HG03469 (cell line): Measurements from ENCODE around the gene OR8D1.
"Not testable (repeated sequence)": the region's sequence is repeated elsewhere in the genome, so short reads cannot be mapped to it uniquely, and the experiment has no call there.

Experiments
- ATAC-seq: cut with Tn5 transposase; IDR thresholded peaks from one replicate; pipeline ENCODE4 v1.9.1; 2021; ENCODE audit warnings: mild to moderate bottlenecking, moderate library complexity, moderate number of reproducible peaks; ENCODE audit not compliant: unreplicated experiment

OR8D1 gene

GRCh38 chr11:124294687-124295086, 19.1 kb downstream of the OR8D1 start:
- no peak for ATAC-seq

DNA sequence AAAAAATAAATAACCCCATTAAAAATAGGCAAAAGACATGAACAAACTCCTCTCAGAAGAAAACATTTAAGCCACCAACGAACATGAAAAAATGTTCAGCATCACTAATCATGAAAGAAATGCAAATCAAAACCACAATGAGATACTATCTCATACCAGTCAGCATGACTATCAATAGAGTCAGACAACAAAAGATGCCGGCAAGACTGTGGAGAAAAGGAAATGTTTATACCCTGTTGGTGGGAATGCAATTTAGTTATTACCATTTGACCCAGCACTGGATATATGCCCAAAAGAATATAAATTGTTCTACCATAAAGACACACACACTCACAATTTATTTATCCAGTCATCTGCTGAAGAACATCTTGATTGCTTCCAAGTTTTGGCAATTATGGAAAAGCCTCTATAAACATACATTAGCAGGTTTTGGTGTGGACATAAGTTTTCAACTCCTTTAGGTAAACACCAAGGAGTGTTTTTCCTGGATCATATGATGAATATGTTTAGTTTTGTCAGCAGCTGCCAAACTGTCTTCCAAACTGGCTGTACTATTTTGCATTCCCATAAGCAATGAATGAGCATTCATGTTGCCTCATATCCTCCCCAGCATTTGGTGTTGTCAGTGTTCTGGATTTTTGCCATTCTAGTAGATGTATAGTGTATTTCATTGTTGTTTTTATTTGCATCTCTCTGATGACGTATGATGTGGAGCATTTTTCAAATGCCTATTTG, 28.0 kb downstream of the OR8D1 start:
- no peak for ATAC-seq

DNA sequence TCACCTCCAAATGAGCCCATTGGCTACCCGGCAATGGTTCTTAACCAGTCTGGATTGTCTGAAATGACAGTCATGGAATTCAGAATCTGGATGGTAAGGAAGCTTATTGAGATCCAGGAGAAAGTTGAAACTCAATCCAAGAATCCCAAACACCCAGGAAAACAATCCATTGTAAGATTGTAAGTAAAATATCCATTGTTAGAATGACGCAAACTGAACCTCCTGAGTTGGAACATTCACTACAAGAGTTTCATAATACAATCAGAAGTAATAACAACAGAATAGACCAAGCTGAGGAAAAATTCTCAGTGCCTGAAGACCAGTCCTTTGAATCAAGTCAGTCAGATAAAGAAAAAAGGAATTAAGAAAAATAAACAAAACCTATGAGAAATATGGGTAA, 35.5 kb downstream of the OR8D1 start:
- no peak for ATAC-seq

DNA sequence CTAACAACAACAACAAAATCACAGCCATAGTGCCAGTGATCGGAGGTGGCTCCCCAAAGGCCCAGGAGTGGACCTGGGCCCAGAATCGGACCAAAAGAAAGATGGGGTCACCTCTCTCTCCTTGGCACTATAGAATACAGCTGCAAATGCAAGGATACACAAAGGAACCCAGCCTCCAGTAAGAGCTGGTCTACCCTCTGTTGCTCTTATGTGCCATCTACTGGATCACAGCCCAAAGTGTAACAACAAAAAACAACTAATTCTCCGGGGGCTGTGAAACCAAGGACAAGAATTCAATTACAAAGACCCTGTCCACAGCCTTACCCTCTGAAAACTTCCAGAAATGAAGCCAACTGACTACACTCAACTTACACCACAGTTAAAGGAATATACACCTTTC, 35.9 kb downstream of the OR8D1 start:
- ATAC-seq, result no peak

DNA sequence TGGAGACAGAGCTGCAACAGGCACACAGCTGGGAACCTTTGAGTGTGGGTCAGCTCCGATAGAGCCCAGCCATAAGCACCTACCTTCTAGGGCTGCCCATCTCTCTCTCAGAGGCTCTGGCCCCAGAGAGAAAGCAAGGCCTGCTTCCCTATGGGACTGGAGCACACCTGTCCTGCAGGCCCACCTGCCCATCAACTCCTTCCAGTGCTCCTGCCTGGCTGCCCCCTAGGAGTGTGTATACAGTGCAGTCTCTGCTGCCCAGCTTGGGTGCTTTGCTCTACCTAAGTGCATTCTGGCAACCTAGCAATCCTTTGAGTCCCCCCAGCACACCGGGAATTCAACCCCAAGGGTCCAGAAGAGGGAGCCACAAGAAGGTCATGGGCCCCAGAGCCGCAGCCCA, 36.5 kb downstream of the OR8D1 start:
- no peak for ATAC-seq

GRCh38 chr11:124276081-124276480, 37.7 kb downstream of the OR8D1 start:
- ATAC-seq, result no peak

DNA sequence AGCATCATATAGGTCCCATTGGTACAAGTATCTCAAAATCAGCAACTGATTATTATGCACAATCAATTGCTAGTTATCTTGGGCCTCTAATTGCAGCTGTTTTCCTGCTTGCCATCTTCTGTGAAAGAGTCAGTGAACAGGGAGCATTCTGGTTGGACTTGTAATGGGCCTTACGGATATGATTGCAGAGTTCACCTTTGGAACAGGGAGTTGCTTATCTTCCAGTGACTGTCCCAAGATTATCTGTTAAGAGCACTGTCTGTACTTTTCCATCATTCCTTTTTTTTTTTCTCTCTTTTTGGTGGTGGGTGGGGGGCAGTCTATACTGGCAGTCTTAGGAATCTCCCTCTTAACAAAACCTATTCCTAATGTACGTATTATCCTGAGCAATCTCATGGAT, 39.7 kb downstream of the OR8D1 start:
- no peak for ATAC-seq

DNA sequence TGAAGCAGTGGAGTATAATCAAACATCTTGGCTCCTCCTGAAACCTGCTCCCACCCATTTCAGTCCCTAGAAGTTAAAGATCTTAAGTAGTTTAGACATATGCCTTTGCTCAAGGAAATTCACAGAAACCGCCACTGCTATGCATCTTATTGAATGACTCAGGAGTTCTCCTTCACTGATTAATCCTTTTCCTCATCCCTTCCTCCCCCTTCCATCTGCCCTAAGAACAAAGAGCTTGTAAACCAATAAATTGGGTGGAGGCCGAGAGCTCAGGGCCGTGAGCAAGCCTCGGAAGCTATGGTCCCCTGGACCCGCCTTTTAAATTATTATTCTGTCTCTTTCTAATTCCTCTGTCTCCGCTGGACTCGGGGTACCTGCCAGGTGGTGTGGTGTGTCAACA, 42.9 kb downstream of the OR8D1 start:
- ATAC-seq, result not testable (repeated sequence)

- not testable (repeated sequence) for ATAC-seq
These were observed 48.7 kb downstream of the OR8D1 start for GRCh38 chr11:124265041-124265440.

GRCh38 chr11:124256076-124256475, 57.7 kb downstream of the OR8D1 start, which contains the start of gene OR8G5:
TSS of gene OR8G5 (plus strand) at chr11:124256376. CDS start at chr11:124264932, 8,556 bp downstream.
- ATAC-seq, result no peak
